NCI-H1694 treated with DMSO at 0.1 percent for 48 hours (cell line): ENCODE data around the gene ZNF132.
"Not testable (repeated sequence)": the region's sequence is repeated elsewhere in the genome, so short reads cannot be mapped to it uniquely, and the experiment has no call there.

Experiments used
- DNase-seq: peaks from one replicate; lab custom pipeline; 2025; lab: John Stamatoyannopoulos, UW

ZNF132 gene

DNA sequence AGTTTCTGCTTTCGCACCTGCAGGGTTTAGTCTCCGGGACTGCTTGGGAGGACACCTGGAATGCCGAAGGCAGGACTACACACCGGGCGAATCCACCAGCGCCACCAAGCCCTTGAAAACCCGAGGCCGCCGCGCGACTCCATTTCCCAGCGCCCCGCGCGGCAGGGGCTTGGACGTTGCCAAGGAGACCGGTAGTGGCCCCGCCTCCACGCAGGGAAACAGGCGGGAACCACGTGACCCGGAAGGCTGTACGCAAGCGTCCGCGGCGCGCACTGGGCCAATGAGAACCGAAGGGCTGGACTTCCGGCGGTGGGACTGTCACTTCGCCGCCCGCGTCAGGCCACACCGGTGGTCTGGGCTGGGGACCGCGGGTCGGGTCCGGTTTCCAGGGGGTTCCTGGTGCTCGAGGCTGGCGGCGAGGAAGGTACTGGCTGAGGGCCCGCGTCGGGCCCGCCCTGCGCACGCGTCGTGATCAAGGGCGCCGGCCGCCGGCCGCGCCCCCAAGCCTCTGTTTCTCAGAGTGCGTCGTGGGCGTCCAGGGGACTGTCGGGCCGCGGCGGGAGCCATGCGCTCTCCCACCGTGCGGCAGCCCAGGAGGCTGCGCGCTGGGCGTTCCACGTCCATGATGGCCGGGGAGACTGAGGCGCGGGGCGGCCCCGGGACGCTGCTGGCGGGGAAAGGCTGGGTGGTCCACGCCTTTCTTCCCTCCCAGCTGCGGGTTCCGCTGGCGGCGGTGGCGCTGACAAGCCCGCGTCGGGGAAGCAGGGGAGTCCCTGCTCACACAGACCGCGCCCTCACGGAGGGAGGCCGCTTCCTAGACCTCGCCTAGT lies 27.0 kb upstream of the ZNF132 start, which contains the start of gene ZNF324:
Gene ZNF324, plus strand, starts transcription at position 321 of the 830 bp plus-strand sequence. CDS start 2,106 bp downstream, outside the sequence.
- peak; percentile 88 for DNase-seq

DNA sequence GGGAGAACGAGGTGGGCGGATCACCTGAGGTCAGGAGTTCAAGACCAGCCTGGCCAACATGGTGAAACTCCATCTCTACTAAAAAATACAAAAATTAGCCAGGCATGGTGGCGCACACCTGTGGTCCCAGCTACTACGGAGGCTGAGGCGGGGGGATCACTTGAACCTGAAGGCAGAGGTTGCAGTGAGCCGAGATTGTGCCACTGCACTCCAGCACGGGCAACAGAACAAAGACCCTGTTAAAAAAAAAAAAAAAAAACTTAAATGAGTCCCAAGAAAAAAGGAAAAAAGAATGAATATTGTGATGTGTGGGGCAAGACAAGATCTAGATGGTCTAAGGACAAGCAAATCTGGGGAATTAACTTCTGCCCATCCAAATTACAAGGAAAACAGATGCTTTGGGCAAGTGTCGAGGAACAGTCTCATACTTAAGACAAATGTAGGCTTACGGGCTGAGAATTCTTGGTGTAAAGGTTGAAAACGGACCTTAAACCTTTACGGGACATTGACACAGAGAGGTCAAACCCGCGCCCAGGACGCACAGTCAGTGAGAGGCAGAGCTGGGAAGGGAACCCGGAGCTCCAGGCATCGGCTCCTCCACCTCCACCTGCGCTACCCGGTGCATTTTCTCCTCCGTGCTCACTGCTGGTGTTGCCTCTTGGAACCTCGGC lies 26.3 kb upstream of the ZNF132 start:
- no peak for DNase-seq

DNA sequence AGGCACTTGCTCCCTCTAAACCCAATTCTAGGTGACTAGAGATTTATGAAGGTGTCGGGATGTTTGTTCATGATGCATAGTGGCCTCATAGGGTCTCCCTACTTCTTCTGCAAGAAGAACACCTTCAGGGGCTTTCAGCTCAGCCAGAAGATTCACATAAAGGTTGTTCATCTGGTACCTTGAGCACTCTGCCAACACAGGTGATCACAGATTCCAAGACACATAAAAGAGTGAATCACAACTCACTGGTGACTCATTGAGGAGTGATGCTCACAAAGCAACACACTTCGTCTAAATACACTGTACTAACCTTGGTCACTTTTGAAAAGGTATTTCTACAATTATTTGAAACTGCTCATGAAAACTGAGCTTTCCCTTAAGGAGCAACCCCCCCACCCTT lies 20.1 kb upstream of the ZNF132 start:
- no peak for DNase-seq

DNA sequence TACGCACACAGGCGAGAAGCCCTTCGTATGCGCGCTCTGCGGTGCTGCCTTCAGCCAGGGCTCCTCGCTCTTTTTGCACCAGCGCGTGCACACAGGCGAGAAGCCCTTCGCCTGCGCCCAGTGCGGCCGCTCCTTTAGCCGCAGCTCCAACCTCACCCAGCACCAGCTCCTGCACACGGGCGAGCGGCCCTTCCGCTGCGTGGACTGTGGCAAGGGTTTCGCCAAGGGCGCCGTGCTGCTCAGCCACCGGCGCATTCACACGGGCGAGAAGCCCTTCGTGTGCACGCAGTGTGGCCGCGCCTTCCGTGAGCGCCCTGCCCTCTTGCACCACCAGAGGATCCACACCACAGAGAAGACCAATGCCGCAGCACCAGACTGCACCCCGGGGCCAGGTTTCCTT lies 16.2 kb upstream of the ZNF132 start:
- no peak for DNase-seq

DNA sequence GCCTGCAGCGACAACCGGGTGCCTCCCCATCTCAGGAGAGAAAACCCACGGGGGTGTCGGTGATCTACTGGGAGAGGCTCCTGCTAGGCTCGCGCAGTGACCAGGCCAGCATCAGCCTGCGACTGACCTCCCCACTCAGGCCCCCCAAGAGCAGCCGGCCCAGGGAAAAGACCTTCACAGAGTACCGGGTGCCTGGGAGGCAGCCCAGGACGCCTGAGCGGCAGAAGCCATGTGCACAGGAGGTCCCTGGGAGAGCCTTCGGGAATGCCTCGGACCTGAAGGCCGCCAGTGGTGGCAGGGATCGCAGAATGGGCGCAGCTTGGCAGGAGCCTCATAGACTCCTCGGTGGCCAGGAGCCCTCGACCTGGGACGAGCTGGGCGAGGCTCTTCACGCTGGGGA lies 15.4 kb upstream of the ZNF132 start:
- DNase-seq: no peak

DNA sequence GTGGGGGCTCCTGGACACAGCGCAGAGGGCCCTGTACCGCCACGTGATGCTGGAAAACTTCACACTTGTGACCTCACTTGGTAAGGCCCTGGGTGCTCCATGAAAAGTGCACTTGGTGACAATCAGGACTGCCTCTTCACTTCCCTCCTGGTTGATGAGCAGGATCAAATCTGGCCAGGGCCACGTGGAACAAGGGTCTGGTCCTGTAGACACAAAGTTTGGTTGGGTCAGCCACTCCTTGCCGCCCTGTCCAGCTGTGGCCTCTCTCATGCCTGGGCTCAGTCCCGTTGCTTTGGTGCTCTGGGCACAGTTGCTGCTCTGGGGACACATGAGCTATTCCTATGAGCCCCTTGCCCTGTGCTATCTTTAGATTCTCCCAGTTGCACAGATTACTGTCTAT lies 13.8 kb upstream of the ZNF132 start:
- no peak for DNase-seq

DNA sequence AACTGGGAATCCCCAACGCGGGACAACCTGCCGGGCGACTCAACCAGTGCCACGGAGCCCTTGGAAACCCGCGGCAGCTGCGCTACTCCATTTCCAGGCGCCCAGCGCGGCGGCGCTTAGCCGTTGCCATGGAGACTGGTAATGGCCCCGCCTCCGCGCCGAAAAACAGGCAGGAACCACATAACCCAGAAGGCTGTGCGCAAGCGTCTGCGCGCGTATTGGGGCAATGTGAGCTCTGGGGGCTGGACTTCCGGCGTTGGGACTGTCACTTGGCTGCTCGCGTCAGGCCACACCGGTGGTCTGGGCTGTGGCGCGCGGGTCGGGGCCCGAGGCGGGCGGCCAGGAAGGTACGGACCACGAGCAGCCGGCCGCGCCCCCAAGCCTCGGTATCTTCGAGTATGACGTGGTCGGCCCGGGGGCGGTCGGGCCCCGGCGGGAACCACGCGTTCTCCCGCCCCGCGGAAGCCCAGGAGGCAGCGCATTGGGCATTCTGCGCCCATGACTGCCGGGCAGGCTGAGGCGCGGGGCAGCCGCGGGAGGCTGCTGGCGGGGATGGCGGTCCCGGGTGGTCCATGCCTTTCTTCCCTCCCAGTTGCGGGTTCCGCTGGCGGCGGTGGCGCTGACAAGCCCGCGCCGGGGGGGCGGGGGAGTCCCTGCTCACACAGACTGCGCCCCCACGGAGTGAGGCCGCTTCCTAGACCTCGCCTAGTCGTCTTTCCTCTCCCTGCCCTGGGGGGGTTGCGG lies 11.6 kb upstream of the ZNF132 start, which contains the start of gene ZNF324B:
Gene ZNF324B, plus strand, starts transcription at position 265 of the 744 bp plus-strand sequence. CDS start 2,080 bp downstream, outside the sequence.
- DNase-seq: peak; percentile 94

DNA sequence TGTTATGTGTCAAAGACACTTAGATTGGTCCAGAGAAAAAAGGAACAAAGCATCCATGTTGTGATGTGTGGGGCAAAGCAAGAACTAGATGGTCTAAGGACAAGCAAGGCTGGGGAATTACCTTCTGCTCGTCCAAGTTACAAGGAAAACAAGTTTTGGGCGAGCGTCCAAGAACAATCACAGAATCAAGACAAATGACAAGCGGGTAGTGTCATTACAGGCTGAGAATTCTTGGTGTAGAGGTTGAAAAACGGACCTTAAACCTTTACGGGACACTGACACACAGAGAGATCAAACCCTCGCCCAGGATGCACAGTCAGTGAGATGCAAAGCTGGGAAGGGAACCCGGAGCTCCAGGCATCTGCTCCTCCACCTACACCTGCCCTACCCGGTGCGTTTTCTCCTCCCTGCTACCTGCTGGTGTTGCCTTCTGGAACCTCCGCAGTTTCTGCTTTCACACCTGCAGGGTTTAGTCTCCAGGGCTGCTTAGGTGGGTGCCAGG lies 11.0 kb upstream of the ZNF132 start:
- DNase-seq: no peak

DNA sequence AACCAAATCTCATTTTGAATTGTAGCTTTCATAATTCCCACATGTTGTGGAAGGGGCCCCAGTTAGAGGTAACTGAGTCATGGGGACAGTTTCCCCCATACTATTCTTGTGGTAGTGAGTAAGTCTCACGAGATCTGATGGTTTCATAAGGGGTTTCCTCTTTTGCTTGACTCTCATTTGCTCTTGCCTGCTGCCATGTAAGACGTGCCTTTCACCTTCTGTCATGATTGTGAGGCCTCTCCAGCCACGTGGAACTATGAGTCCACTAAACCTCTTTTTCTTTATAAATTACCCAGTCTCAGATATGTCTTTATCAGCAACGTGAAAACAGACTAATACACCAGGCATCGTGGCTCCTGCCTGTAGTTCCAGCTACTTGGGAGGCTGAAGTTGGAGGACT lies 10.0 kb upstream of the ZNF132 start:
- DNase-seq: not testable (repeated sequence)

DNA sequence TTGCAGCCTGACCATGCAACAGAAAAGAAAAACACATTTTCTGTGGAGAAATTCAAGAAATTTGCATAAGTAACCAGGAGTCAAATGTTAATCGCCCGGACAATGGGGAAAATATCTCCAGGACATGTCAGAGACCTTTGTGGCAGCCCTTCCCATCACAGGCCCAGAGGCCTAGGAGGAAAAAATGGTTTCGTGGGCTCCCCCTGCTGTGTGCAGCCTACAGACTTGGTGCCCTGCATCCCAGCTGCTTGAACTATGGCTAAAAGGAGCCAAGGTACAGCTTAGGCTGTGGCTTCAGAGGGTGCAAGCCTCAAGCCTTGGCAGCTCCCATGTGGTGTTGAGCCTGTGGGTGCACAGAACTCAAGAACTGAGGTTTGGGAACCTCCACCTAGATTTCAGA lies 8.9 kb upstream of the ZNF132 start:
- not testable (repeated sequence) for DNase-seq

DNA sequence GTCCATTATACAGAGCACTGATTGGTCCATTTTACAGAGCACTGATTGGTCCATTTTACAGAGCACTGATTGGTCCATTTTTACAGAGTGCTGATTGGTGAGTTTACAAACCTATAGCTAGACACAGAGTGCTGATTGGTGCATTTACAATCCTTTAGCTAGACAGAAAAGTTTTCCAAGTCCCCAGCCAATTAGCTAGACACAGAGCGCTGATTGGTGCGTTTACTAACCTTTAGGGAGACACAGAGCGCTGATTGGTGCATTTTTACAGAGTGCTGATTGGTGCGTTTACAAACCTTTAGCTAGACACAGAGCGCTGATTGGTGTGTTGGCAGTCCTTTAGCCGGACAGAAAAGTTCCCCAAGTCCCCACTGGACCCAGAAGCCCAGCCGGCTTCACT lies 3.0 kb upstream of the ZNF132 start:
- not testable (repeated sequence) for DNase-seq

DNA sequence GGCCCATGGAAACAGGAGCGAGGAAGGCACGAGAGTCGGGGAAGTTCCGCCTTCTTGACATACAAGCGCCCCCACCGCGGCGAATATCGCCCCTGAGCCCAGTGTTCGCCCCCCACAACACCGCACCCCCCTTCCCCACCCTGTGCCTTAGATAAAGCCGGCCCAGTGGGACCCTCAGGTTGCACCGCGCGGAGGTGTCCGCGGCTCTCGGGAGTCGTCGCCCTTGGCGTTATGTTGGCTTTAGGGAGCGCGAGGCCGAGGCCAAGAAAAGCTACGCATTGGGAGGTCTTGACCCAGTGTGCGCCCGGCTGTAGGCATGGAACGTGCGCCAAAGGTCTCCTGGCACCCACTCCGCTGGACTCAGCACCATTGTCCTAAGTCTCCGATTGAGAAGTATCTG lies 603 bp upstream of the ZNF132 start:
- no peak for DNase-seq

DNA sequence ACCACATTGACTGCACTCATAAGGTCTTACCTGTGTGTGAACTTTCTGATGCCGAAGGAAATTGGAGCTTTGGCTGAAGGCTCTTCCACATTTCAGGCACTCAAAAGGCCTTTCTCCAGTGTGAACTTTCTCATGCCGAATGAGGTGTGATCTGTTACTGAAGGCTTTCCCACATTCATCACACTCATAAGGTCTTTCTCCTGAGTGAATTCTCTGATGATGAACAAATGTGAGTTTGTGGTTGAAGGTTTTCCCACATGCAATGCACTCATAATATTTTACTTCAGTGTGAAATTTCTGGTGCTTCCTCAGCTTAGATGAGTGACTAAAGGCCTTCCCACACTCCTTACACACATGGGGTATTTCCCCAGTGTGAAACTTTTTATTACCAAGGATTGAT lies 5.7 kb downstream of the ZNF132 start:
- no peak for DNase-seq

DNA sequence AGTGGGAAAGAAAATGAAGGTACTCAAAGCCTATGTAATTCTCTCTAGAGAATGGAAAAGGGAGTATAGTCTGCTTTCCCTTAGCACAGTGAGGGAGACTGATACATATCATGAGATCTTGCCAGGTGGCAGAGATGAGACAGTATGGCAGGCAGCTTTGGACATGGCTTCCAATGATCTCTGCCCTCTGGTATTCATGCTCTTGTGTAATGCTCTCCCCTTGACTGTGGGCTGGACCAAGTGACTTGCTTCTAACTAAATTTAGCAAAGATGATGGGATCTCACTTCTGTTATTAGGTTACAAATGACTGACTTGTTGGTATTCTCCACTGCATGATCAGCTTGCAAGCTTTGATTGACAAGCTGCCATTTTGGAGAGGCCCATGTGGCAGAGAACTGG lies 10.2 kb downstream of the ZNF132 start:
- no peak for DNase-seq

DNA sequence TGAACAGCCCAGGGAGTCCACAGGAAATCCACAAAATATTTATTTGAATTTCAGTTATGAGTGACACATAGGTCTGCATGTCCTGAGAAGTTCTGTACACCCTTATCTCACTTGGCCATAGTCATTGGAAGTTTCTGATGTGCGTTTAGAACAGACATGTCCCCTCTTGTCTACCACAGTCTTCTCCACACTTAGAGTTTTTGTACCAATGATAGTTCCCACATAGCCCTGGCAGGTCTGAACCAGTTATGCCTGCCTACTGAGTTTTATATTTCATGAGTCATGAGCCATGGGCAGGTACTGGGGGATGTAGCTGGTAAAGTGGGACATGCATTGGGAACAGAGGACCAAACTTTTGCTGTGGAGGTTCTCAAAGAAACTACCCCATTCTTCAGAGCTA lies 11.3 kb downstream of the ZNF132 start:
- no peak for DNase-seq

DNA sequence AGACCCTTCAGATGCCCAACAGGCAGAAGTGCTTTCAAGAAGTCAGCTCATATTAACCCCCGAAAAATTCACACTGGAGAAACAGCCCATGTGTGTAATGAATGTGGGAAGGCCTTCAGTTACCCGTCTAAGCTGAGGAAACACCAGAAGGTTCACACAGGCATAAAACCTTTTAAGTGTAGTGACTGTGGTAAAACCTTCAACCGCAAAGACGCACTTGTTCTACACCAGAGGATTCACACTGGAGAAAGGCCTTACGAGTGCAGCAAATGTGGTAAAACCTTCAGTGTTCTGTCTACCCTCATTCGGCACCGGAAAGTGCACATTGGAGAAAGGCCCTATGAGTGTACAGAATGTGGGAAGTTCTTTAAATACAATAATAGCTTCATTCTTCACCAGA lies 22.9 kb downstream of the ZNF132 start:
- no peak for DNase-seq

DNA sequence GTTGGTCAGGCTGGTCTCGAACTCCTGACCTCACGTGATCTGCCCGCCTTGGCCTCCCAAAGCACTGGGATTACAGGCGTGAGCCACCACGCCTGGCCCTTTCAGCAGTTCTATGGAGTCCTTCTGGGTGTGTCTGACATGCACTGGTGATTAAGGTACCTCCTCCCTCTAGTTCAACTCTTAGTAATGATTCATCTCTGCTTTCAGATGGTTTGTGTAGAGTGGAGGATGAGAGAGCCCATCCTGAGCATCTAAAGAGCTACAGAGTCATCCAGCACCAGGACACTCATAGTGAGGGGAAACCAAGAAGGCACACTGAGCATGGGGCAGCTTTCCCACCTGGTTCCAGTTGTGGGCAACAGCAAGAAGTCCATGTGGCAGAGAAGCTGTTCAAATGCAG lies 23.3 kb downstream of the ZNF132 start:
- no peak for DNase-seq

DNA sequence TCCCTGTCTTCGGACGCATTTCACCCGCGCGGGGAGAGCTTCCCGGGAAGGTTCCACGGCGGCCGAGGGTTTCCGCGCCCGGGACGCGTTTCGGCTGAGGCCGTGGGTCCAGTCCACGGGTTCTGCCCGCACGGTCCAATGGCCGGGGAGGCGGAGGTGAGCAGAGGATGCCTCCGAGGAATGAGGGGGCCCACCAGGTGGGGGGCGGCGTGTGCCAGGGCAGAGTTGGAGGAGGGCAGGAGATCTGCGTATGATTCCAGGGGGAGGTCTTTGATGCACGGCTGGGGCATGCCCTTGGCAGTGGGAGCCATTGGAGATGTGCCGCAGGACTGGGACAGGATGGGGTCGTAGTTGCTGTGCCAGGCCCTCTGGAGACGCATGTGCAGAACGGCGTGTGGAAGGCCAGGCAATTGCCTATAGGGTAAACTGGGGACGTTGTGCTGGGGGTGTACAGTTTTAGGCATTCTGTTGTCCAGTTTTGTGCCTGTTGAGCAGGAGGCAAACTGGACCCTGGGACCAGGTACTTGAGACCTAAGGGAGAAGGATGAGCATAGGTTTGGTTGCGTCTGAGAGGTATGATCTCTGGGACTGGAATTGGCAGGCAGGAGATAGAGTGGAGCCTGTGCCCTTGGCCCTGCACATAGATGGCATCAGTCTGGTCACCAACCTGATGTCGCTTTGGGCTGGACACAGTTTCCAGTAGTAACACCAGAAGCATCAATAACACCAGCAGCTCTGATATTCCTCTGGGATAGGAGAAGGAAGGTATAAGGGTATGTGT lies 30.8 kb downstream of the ZNF132 start:
- DNase-seq: peak; percentile 26

DNA sequence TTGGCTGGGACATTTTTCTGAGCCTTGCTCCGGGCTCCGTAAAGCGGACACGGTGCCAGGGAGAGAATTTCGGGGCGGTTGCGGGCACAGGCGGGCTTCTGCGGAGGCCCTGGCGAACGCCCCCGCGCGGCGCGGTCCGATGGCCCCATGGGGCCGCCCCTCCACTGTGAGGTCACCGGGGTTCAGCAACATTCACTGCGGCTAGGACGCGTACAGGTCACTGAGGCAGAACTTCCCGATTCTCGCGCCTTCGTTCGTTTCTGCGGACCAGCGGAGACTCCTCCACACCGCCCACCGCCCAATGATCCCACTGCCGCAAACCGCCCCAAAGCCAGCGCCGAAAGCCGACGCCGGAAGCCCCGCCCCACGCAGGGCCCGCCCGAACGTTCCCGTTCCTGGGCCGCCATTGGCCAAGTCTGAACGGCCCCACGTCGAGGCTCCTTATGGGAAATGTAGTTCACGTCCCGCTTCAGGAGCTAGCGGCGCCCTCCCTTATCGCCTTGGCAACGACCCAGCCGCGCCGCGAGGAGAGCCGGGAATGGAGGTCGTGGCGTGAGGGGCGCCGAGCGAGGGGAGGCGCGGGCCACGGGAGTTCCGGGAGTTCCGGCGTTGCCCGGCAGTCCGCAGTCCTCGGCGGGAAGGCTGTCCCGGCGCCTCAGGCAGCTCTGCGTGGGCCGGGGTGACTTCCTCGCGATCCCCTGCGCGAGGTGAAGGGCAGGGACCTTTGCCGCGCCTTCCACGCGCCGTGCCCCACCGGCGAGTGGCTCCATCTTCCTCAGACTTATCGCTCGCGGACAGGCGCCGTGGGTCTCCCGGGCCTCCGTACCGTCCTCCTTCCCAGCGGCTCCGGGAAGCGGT lies 31.6 kb downstream of the ZNF132 start, which contains the start of gene ZNF584:
Gene ZNF584, plus strand, starts transcription at position 498 of the 858 bp plus-strand sequence. CDS start 499 bp downstream, outside the sequence.
- peak; percentile 95 for DNase-seq

DNA sequence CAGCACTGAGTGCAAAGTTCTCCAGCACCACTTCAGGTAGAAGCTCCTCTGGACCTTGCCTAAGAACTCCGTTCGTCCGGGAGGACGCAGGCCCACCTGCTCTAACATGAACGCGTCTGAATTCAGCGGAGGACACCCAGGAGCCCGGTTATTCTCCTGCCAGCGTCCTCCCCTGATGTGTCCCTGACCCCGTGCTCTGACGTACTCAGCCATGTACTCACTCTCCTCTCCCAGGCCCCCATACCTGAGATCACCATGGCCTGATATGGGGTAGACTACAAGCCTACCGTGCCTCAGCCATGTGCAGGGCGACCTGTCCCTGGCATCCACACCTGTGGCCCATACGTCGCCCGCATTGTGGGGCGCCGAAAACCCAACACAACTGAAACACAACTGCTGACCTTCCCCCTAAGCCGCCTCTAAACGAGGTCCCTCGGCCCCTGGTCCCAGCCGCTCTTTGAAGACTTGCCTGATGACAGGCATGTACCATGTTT lies 32.2 kb downstream of the ZNF132 start:
- no peak for DNase-seq
